IMR-90 (cell line): Measurements from ENCODE around the gene STK40. TPM values are rescaled to one million over a fixed set of nuclear protein-coding genes. Genes with fewer than 3 reads are reported as not detected.
A peak's percentile ranks its signal among the peaks of the same experiment; 100 is the strongest.

Source experiments
- ATAC-seq: fragments of 200-7000 bp; cut with Tn5 transposase; 2 replicates; pipeline ENCODE4 v1.9.1; 2020; ENCODE audit warnings: low read depth, mild to moderate bottlenecking, moderate library complexity
- BruUV-seq: library from RNA; stranded (reverse); fragments of 400-500 nt; replicated peaks from 2 replicates; lab custom pipeline; 2021; lab: Mats Ljungman, UMichigan
- CTCF ChIA-PET: fragments of 300-600 bp; formaldehyde crosslinking; extraction: SDS; loops from one replicate; lab custom pipeline; 2021; ENCODE audit warnings: antibody characterized with exemption; lab: Yijun Ruan, JAX
- POLR2A ChIA-PET: fragments of 300-600 bp; sonication (Branson Sonifier 250); formaldehyde crosslinking; loops from one replicate; lab custom pipeline; 2022; ENCODE audit warnings: antibody characterized with exemption; ENCODE audit not compliant: unreplicated experiment; lab: Charles Lee
- DNase-seq: peaks from one replicate; pipeline ENCODE4 v3.0.0; 2013
- H2AFZ ChIP-seq: replicated peaks from 2 replicates; pipeline ENCODE3; 2013; ENCODE audit warnings: low read length, mild to moderate bottlenecking; ENCODE audit not compliant: poor library complexity
- H2AK5ac ChIP-seq: 2 replicates; pipeline ENCODE4 v1.6.1; 2013; ENCODE audit warnings: low read depth, low read length, inconsistent platforms
- H2AK9ac ChIP-seq: replicated peaks from 2 replicates; pipeline ENCODE3; 2013; ENCODE audit warnings: mild to moderate bottlenecking, low read depth, low read length, moderate library complexity; ENCODE audit not compliant: poor library complexity
- H2BK120ac ChIP-seq: 2 replicates; pipeline ENCODE4 v1.6.1; 2013; ENCODE audit warnings: low read depth, low read length, inconsistent platforms
- H2BK15ac ChIP-seq: 3 replicates; pipeline ENCODE4 v1.6.1; 2013; ENCODE audit warnings: low read depth, low read length, inconsistent platforms
- H2BK20ac ChIP-seq: 2 replicates; pipeline ENCODE4 v1.6.1; 2013; ENCODE audit warnings: low read depth, mild to moderate bottlenecking, inconsistent platforms, low read length, moderate library complexity
- H2BK5ac ChIP-seq: 2 replicates; pipeline ENCODE4 v1.6.1; 2013; ENCODE audit warnings: mild to moderate bottlenecking, low read depth, low read length, inconsistent platforms; ENCODE audit not compliant: poor library complexity, severe bottlenecking
- H3K14ac ChIP-seq: replicated peaks from 2 replicates; pipeline ENCODE4 v1.6.1; 2013; ENCODE audit warnings: low read depth, low read length, inconsistent platforms
- H3K18ac ChIP-seq: 2 replicates; pipeline ENCODE4 v1.6.1; 2013; ENCODE audit warnings: low read depth, low read length, control low read depth
- H3K23ac ChIP-seq: 2 replicates; pipeline ENCODE4 v1.6.1; 2013; ENCODE audit warnings: low read depth, low read length, inconsistent platforms
- H3K27ac ChIP-seq: 2 replicates; pipeline ENCODE4 v1.5.1; 2013; ENCODE audit warnings: mild to moderate bottlenecking, control low read depth, low read length; ENCODE audit not compliant: insufficient read depth
- H3K27me3 ChIP-seq: 2 replicates; pipeline ENCODE4 v1.6.1; 2013; ENCODE audit warnings: low read length; ENCODE audit not compliant: control insufficient read depth, insufficient read depth
- H3K36me3 ChIP-seq: 2 replicates; pipeline ENCODE4 v1.6.1; 2013; ENCODE audit warnings: low read length, mixed read lengths; ENCODE audit not compliant: control insufficient read depth, insufficient read depth
- H3K4ac ChIP-seq: 2 replicates; pipeline ENCODE4 v1.6.1; 2013; ENCODE audit warnings: low read depth, low read length, inconsistent platforms
- H3K4me1 ChIP-seq: 2 replicates; pipeline ENCODE4 v1.6.1; 2013; ENCODE audit warnings: low read length, mixed read lengths; ENCODE audit not compliant: control insufficient read depth, insufficient read depth
- H3K4me2 ChIP-seq: 2 replicates; pipeline ENCODE4 v1.6.1; 2013; ENCODE audit warnings: low read depth, mild to moderate bottlenecking, control low read depth, low read length, moderate library complexity
- H3K4me3 ChIP-seq: 2 replicates; pipeline ENCODE4 v1.5.1; 2013; ENCODE audit warnings: low read depth, mild to moderate bottlenecking, control low read depth, low read length, moderate library complexity; ENCODE audit not compliant: insufficient read depth
- H3K56ac ChIP-seq: 2 replicates; pipeline ENCODE4 v1.6.1; 2013; ENCODE audit warnings: low read length, inconsistent platforms; ENCODE audit not compliant: insufficient read depth; ENCODE audit errors: extremely low read depth
- H3K79me1 ChIP-seq, 2 experiments: 2 replicates each; pipeline ENCODE4 v1.6.1; 2013; ENCODE audit warnings: low read length in 2 of 2, inconsistent platforms in 1 of 2, low read depth in 1 of 2
- H3K9ac ChIP-seq: 2 replicates; pipeline ENCODE4 v1.6.1; 2013; ENCODE audit warnings: low read depth, low read length, control low read depth
- H3K9me1 ChIP-seq: 2 replicates; pipeline ENCODE4 v1.6.1; 2013; ENCODE audit warnings: low read length, inconsistent platforms; ENCODE audit not compliant: insufficient read depth
- H3K9me3 ChIP-seq: 2 replicates; pipeline ENCODE4 v1.6.1; 2013; ENCODE audit warnings: low read length; ENCODE audit not compliant: control insufficient read depth, insufficient read depth
- H4K20me1 ChIP-seq: 2 replicates; pipeline ENCODE4 v1.6.1; 2013; ENCODE audit warnings: low read length, inconsistent platforms; ENCODE audit not compliant: insufficient read depth
- H4K5ac ChIP-seq: 2 replicates; pipeline ENCODE4 v1.6.1; 2013; ENCODE audit warnings: mild to moderate bottlenecking, low read depth, low read length, control low read depth
- H4K8ac ChIP-seq, 2 experiments: 2 replicates each; pipeline ENCODE4 v1.6.1; 2013; ENCODE audit warnings: low read depth in 2 of 2, low read length in 2 of 2, control low read depth in 1 of 2, inconsistent platforms in 1 of 2
- H4K91ac ChIP-seq: 2 replicates; pipeline ENCODE4 v1.6.1; 2013; ENCODE audit warnings: low read depth, low read length, inconsistent platforms; ENCODE audit not compliant: insufficient read depth
- CHD1 ChIP-seq: IDR thresholded peaks from 2 replicates; pipeline ENCODE4 v1.6.1; 2012; ENCODE audit warnings: low read depth, low read length, improper control_type of control experiment
- CTCF ChIP-seq: conservative IDR thresholded peaks from 2 replicates; pipeline ENCODE4 v1.5.1; 2012; ENCODE audit warnings: mild to moderate bottlenecking, low read depth, low read length, improper control_type of control experiment
- FOS ChIP-seq: fragments of 150-350 bp; IDR thresholded peaks from 2 replicates; pipeline ENCODE4 v1.6.1; 2016; ENCODE audit warnings: low read depth, low read length
- MAZ ChIP-seq: IDR thresholded peaks from 2 replicates; pipeline ENCODE4 v1.6.1; 2012; ENCODE audit warnings: low read depth, mild to moderate bottlenecking, low read length, improper control_type of control experiment, moderate library complexity, borderline replicate concordance
- POLR2A ChIP-seq: IDR thresholded peaks from 2 replicates; pipeline ENCODE4 v1.6.1; 2012; ENCODE audit warnings: mild to moderate bottlenecking, low read depth, low read length
- RAD21 ChIP-seq: IDR thresholded peaks from 2 replicates; pipeline ENCODE4 v1.6.1; 2012; ENCODE audit warnings: low read length, improper control_type of control experiment
- RCOR1 ChIP-seq: IDR thresholded peaks from 2 replicates; pipeline ENCODE4 v1.6.1; 2012; ENCODE audit warnings: mild to moderate bottlenecking, low read length, improper control_type of control experiment; ENCODE audit not compliant: insufficient replicate concordance
- SMC3 ChIP-seq: fragments of 150-350 bp; IDR thresholded peaks from 2 replicates; pipeline ENCODE4 v1.6.1; 2016; ENCODE audit warnings: low read depth, mild to moderate bottlenecking, antibody characterized with exemption, low read length, moderate library complexity
- WGBS, 2 experiments: methylation state at CpG; one replicate each; pipeline versions ENCODE4 v1.1.5 to v1.1.7; 2013; ENCODE audit warnings: missing lambda C conversion rate in 2 of 2; ENCODE audit not compliant: insufficient read length in 1 of 2; ENCODE audit errors: extremely low coverage in 2 of 2; 5-methylcytosine and 5-hydroxymethylcytosine counted together
- dilution Hi-C: fragments of 300-500 bp; cut with HindIII; formaldehyde crosslinking; loops from one replicate; pipeline ENCODE4 v1.14.3; 2018; ENCODE audit warnings: low sequenced_read_pairs; ENCODE audit not compliant: unreplicated experiment
- in situ Hi-C: fragments of 300-500 bp; cut with MboI; formaldehyde crosslinking; loops from 3 replicates; pipeline ENCODE4 v1.14.3; 2019; ENCODE audit warnings: low sequenced_read_pairs, inconsistent platforms, mixed read lengths
- intact Hi-C: fragments of 100-400 bp; cut with micrococcal nuclease; formaldehyde crosslinking; loops from 2 replicates; pipeline ENCODE4 v1.10.0; 2022
- polyA plus RNA-seq, 3 experiments: library from polyadenylated mRNA; depleted of rRNA; stranded (reverse); fragments of >200 nt; gene quantifications; 2 replicates each; pipeline ENCODE4 v1.2.3, GENCODE V29; 2012; ENCODE audit warnings: low replicate concordance in 1 of 3
- total RNA-seq: library from RNA; depleted of rRNA; stranded (reverse); fragments of >200 nt; gene quantifications from 2 replicates; pipeline ENCODE4 v1.2.3, GENCODE V29; 2012

The STK40 gene
- total and polyA plus RNA-seq, 2 of the 4 experiments (the other 2 are of a cell fraction): 16.0 to 29.9 TPM

GRCh38 chr1:36420836-36421317, 35.2 kb upstream of the STK40 start:
- no peak overlapping the region for H3K4me3 ChIP-seq

More at GRCh38 chr1:36420836-36421317, 35.2 kb upstream of the STK40 start:
- Histone ChIP-seq H3K4me1 (peaks cover 5% of the 10 kb centered on the region), H2BK120ac (peak overlapping the region; percentile 82), H3K56ac (no peak overlapping the region), H3K27me3 (no peaks in the 10 kb centered on the region), H4K8ac (peak overlapping the region in 1 of 2 experiments; percentile 96; a peak in 2 of 4 replicates), H2AFZ (peak overlapping the region; percentile 90), H2AK5ac (peak overlapping the region; percentile 76; the same call in 1 of the 2 replicates), H3K4me2 (no peak overlapping the region), H3K4ac (peak overlapping the region; percentile 69), H3K18ac (no peak overlapping the region; the same call in 1 of the 2 replicates), H3K23ac (no peak overlapping the region), H4K20me1 (no peaks in the 10 kb centered on the region), H2BK20ac (peak overlapping the region; percentile 80), H3K36me3 (peaks cover 3% of the 10 kb centered on the region; the same call in 1 of the 2 replicates), H2AK9ac (peak overlapping the region; percentile 82), H2BK5ac (peak overlapping the region; percentile 39), H3K79me1 (no peaks in the 10 kb centered on the region), H3K9me3 (no peaks in the 10 kb centered on the region), H4K91ac (peak overlapping the region; percentile 62; the same call in 1 of the 2 replicates), H3K27ac (no peak overlapping the region), H3K9ac (no peak overlapping the region), H3K9me1 (no peaks in the 10 kb centered on the region), H3K14ac (no peak overlapping the region), H2BK15ac (peak overlapping the region; percentile 20; the same call in 1 of the 3 replicates), H4K5ac (peak overlapping the region; percentile 71; the same call in 1 of the 2 replicates)
- CTCF ChIA-PET: interaction anchor here (0.8 kb wide), 1 partner anchor 28 kb away, joined by 4 read pairs; no protein-coding TSS in a partner anchor
- peak; percentile 99 for ATAC-seq
- intact Hi-C loops: loop anchor here (1.0 to 5.0 kb wide), 7 partner anchors 34 to 322 kb away; partner anchors contain the start of genes SH3D21, STK40 and TRAPPC3
- BruUV-seq: no TSS peak
- TF ChIP-seq MAZ (no peak), CTCF (peak; percentile 94), RAD21 (peak; percentile 99), SMC3 (peak; percentile 95), RCOR1 (no peak), CHD1 (no peak), POLR2A (peak; percentile 44; the same call in 1 of the 2 replicates), FOS (no peak)
- dilution Hi-C loops: no loop called here
- in situ Hi-C loops: loop anchor here (5.0 to 25.0 kb wide), 2 partner anchors 84 to 309 kb away; no protein-coding TSS in a partner anchor
- 16% methylated on average over 12 of the region's 13 CpGs; no CpG with 5 or more reads in 1 of the 2 experiments for WGBS, 2 experiments
- peak; percentile 82 for DNase-seq
- POLR2A ChIA-PET: no interaction called here
